SK-N-SH (cell line): ENCODE measurements around the gene WDFY2. TPM values are rescaled to one million over a fixed set of nuclear protein-coding genes. Genes with fewer than 3 reads are reported as not detected.

Experiments used
- CTCF ChIA-PET: fragments of 300-600, 350-600 bp; formaldehyde crosslinking; extraction: SDS; loops from one replicate; lab custom pipeline; 2021; lab: Yijun Ruan, JAX
- POLR2A ChIA-PET: fragments of 350-600 bp; sonication (Branson Sonifier 250); formaldehyde crosslinking; extraction: SDS; loops from one replicate; lab custom pipeline; 2020; ENCODE audit warnings: antibody characterized with exemption, inconsistent platforms; lab: Yijun Ruan, JAX
- DNase-seq: peaks from one replicate; pipeline ENCODE4 v3.0.0; 2012
- H2AFZ ChIP-seq: fragments of 200-600 bp; sonication (generic); 2 replicates; pipeline ENCODE4 v1.8.1; 2016; ENCODE audit warnings: antibody characterized with exemption, mild to moderate bottlenecking, low read depth
- H3F3A ChIP-seq: fragments of 200-600 bp; sonication (generic); replicated peaks from 2 replicates; pipeline ENCODE3; 2016; ENCODE audit warnings: antibody characterized with exemption, mild to moderate bottlenecking; ENCODE audit not compliant: insufficient read depth
- H3K27ac ChIP-seq, 2 experiments: fragments of 200-500 bp in 1 of 2; fragments of 200-600 bp in 1 of 2; sonication (Bioruptor generic) in 1 of 2; sonication (generic), shearing (Covaris generic) in 1 of 2; 2 replicates each; pipeline versions ENCODE4 v1.5.1 to v1.6.1; 2014 to 2016; ENCODE audit warnings: low read depth in 2 of 2, inconsistent platforms in 1 of 2, low read length in 1 of 2, mild to moderate bottlenecking in 1 of 2, mixed read lengths in 1 of 2
- H3K27me3 ChIP-seq: fragments of 200-600 bp; sonication (generic), shearing (Covaris generic); 2 replicates; pipeline ENCODE4 v1.6.1; 2016; ENCODE audit warnings: mixed run types; ENCODE audit not compliant: insufficient read depth
- H3K36me3 ChIP-seq, 2 experiments: fragments of 200-500 bp in 1 of 2; fragments of 200-600 bp in 1 of 2; sonication (Bioruptor generic) in 1 of 2; sonication (generic) in 1 of 2; replicated peaks in 1 of 2; 2 replicates each; pipeline versions ENCODE3 to v1.5.1; 2014 to 2016; ENCODE audit warnings: low read length in 1 of 2, mild to moderate bottlenecking in 1 of 2; ENCODE audit not compliant: insufficient read depth in 2 of 2, control insufficient read depth in 1 of 2
- H3K4me1 ChIP-seq, 2 experiments: fragments of 200-500 bp in 1 of 2; fragments of 200-600 bp in 1 of 2; sonication (Bioruptor generic) in 1 of 2; sonication (generic), shearing (Covaris generic) in 1 of 2; 2 replicates each; pipeline versions ENCODE4 v1.5.1 to v1.6.1; 2014 to 2016; ENCODE audit warnings: low read depth in 1 of 2, low read length in 1 of 2, mixed run types in 1 of 2; ENCODE audit not compliant: insufficient read depth in 2 of 2, control insufficient read depth in 1 of 2
- H3K4me2 ChIP-seq: fragments of 200-600 bp; sonication (generic), shearing (Covaris generic); 2 replicates; pipeline ENCODE4 v1.6.1; 2017; ENCODE audit warnings: mixed run types
- H3K4me3 ChIP-seq, 2 experiments: fragments of 200-500 bp in 1 of 2; fragments of 200-600 bp in 1 of 2; sonication (Bioruptor generic) in 1 of 2; sonication (generic), shearing (Covaris generic) in 1 of 2; 2 replicates each; pipeline versions ENCODE4 v1.5.1 to v1.8.1; 2014 to 2016; ENCODE audit warnings: low read depth in 2 of 2, inconsistent platforms in 1 of 2, low read length in 1 of 2, mild to moderate bottlenecking in 1 of 2, mixed read lengths in 1 of 2, moderate library complexity in 1 of 2
- H3K79me2 ChIP-seq: fragments of 200-600 bp; sonication (generic); 2 replicates; pipeline ENCODE4 v1.8.1; 2017; ENCODE audit warnings: mild to moderate bottlenecking; ENCODE audit not compliant: insufficient read depth
- H3K9ac ChIP-seq: fragments of 200-600 bp; sonication (generic); 2 replicates; pipeline ENCODE4 v1.6.1; 2017; ENCODE audit warnings: mixed run types
- H3K9me2 ChIP-seq: fragments of 200-600 bp; sonication (generic); 2 replicates; pipeline ENCODE4 v1.6.1; 2017; ENCODE audit warnings: mixed run types
- H3K9me3 ChIP-seq: fragments of 200-600 bp; sonication (generic); 2 replicates; pipeline ENCODE4 v1.6.1; 2017; ENCODE audit warnings: mixed run types, mild to moderate bottlenecking, moderate library complexity
- H4K20me1 ChIP-seq: fragments of 200-600 bp; sonication (generic); 2 replicates; pipeline ENCODE4 v1.6.1; 2017; ENCODE audit warnings: mild to moderate bottlenecking, mixed run types; ENCODE audit not compliant: insufficient read depth
- CHD2 ChIP-seq: fragments of 150-350 bp; IDR thresholded peaks from 2 replicates; pipeline ENCODE4 v1.6.1; 2018; ENCODE audit warnings: low read length; ENCODE audit not compliant: partially characterized antibody
- EZH2phosphoT487 ChIP-seq: fragments of 200-600 bp; sonication (generic); IDR thresholded peaks from 2 replicates; pipeline ENCODE4 v1.6.1; 2017; ENCODE audit warnings: low read depth, mixed run types, mild to moderate bottlenecking, antibody characterized with exemption, moderate library complexity, borderline replicate concordance
- FOXJ3 ChIP-seq: sonication (generic); formaldehyde crosslinking; IDR thresholded peaks from 2 replicates; pipeline ENCODE4 v1.5.1; 2020; ENCODE audit warnings: mild to moderate bottlenecking, missing genetic modification reagents
- GATA2 ChIP-seq: sonication (generic); formaldehyde crosslinking; IDR thresholded peaks from 2 replicates; pipeline ENCODE4 v1.5.0; 2020; ENCODE audit warnings: mild to moderate bottlenecking, missing genetic modification reagents
- JUND ChIP-seq: IDR thresholded peaks from 2 replicates; pipeline ENCODE4 v1.4.0; 2012
- MAX ChIP-seq: IDR thresholded peaks from 2 replicates; pipeline ENCODE4 v1.4.0; 2012; ENCODE audit warnings: low read depth
- POLR2AphosphoS5 ChIP-seq: IDR thresholded peaks from 2 replicates; pipeline ENCODE4 v1.6.1; 2012; ENCODE audit warnings: low read depth, low read length
- RCOR1 ChIP-seq: fragments of 150-350 bp; IDR thresholded peaks from 2 replicates; pipeline ENCODE4 v1.6.1; 2017; ENCODE audit warnings: antibody characterized with exemption, low read length
- RXRA ChIP-seq: IDR thresholded peaks from 2 replicates; pipeline ENCODE4 v1.4.0; 2012; ENCODE audit warnings: low read depth, mild to moderate bottlenecking, borderline replicate concordance
- SMC3 ChIP-seq: IDR thresholded peaks from 2 replicates; pipeline ENCODE4 v1.6.1; 2012; ENCODE audit warnings: low read depth, low read length, improper control_type of control experiment
- TCF12 ChIP-seq: IDR thresholded peaks from 2 replicates; pipeline ENCODE4 v1.4.0; 2012
- TEAD4 ChIP-seq: IDR thresholded peaks from 2 replicates; pipeline ENCODE4 v1.4.0; 2012; ENCODE audit warnings: mild to moderate bottlenecking, borderline replicate concordance; ENCODE audit not compliant: insufficient read depth
- USF1 ChIP-seq: IDR thresholded peaks from 2 replicates; pipeline ENCODE4 v1.4.0; 2012; ENCODE audit warnings: low read depth, borderline replicate concordance
- WGBS: methylation state at CpG from one replicate; pipeline ENCODE4 v1.1.6; 2017; ENCODE audit warnings: low lambda C conversion rate; 5-methylcytosine and 5-hydroxymethylcytosine counted together
- polyA plus RNA-seq, 3 experiments: library from polyadenylated mRNA; depleted of rRNA; stranded (reverse); fragments of >200 nt; gene quantifications; 2 replicates each; pipeline ENCODE4 v1.2.3, GENCODE V29; 2012
- TF ChIP-seq, protein P1 (sequence below): fragments of 150-350 bp; IDR thresholded peaks from 2 replicates; pipeline ENCODE4 v1.6.1; 2017; ENCODE audit warnings: antibody characterized with exemption, low read length, low read depth, borderline replicate concordance
- TF ChIP-seq, protein P2 (sequence below): IDR thresholded peaks from 2 replicates; pipeline ENCODE4 v1.4.0; 2012; ENCODE audit warnings: low read depth, borderline replicate concordance

WDFY2 gene
- polyA plus RNA-seq, 1 of the 3 experiments (the other 2 are of a cell fraction): 4.1 TPM

DNA sequence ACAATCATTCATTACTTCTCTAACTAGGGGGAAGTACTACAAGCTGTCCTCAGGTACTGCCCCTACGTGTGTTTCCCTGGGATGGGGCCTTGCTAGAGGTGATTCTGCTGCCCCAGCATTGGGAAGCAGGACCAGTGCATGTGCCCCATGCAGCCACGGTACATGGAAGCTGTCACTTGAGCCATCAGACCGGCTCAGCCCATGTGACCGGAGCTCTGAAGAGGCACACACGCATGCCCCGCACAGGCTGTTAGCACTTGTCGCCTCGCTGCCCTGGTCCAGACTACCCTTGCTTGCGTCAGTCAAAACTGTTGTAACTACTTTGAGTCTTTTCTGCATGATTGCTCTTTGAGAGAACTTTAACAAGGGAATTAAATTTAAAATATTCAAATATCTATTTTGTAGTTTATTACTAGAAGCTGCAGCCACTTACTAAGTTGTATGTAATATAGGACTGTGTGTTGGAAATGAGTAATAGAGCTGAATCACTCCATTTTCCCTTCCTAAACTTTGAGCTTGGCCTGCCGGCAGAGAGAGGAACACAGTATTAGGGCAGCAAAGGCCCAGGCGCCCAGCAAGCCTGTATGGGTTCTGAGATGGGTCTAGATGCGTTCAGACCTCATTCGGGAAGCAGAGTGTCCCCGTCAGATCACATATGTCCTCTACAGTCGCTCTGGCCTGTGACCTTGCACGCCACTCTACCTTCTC lies 177.5 kb downstream of the WDFY2 start:
- ChIA-PET POLR2A (no interaction called here), CTCF (no interaction called here)
- H3K9me3 ChIP-seq: no peaks in the 10 kb centered on the region
- H3F3A ChIP-seq: peaks cover 10% of the 10 kb centered on the region
- H3K27ac ChIP-seq: no peak overlapping the region
- peaks cover 43 to 44% of the 10 kb centered on the region in 2 experiments for H3K36me3 ChIP-seq
- H3K9me2 ChIP-seq: no peaks in the 10 kb centered on the region
- no peak overlapping the region for H3K4me3 ChIP-seq
- no peak for TF ChIP-seq RCOR1
- no peak for TF ChIP-seq RXRA
- no peak for TF ChIP-seq POLR2AphosphoS5
- no peak for TF ChIP-seq JUND
- no peak for TF ChIP-seq CHD2
- no peak for TF ChIP-seq EZH2phosphoT487
- TF ChIP-seq SMC3: no peak
- no peak for TF ChIP-seq USF1
- TF ChIP-seq, protein P1, sequence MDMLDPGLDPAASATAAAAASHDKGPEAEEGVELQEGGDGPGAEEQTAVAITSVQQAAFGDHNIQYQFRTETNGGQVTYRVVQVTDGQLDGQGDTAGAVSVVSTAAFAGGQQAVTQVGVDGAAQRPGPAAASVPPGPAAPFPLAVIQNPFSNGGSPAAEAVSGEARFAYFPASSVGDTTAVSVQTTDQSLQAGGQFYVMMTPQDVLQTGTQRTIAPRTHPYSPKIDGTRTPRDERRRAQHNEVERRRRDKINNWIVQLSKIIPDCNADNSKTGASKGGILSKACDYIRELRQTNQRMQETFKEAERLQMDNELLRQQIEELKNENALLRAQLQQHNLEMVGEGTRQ: no peak
- TF ChIP-seq, protein P2, sequence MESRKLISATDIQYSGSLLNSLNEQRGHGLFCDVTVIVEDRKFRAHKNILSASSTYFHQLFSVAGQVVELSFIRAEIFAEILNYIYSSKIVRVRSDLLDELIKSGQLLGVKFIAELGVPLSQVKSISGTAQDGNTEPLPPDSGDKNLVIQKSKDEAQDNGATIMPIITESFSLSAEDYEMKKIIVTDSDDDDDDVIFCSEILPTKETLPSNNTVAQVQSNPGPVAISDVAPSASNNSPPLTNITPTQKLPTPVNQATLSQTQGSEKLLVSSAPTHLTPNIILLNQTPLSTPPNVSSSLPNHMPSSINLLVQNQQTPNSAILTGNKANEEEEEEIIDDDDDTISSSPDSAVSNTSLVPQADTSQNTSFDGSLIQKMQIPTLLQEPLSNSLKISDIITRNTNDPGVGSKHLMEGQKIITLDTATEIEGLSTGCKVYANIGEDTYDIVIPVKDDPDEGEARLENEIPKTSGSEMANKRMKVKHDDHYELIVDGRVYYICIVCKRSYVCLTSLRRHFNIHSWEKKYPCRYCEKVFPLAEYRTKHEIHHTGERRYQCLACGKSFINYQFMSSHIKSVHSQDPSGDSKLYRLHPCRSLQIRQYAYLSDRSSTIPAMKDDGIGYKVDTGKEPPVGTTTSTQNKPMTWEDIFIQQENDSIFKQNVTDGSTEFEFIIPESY: no peak
- TF ChIP-seq TCF12: no peak
- TF ChIP-seq FOXJ3: no peak
- TF ChIP-seq MAX: no peak
- TF ChIP-seq GATA2: no peak
- TF ChIP-seq TEAD4: no peak
- H4K20me1 ChIP-seq: no peaks in the 10 kb centered on the region
- H3K4me1 ChIP-seq: peaks cover 4 to 10% of the 10 kb centered on the region in 2 experiments; a peak in 3 of 4 replicates
- H2AFZ ChIP-seq: no peak overlapping the region
- H3K9ac ChIP-seq: no peak overlapping the region
- H3K4me2 ChIP-seq: no peak overlapping the region
- H3K79me2 ChIP-seq: no peaks in the 10 kb centered on the region
- WGBS: 93% methylated on average over 12 of the region's 16 CpGs
- no peaks in the 10 kb centered on the region for H3K27me3 ChIP-seq
- no peak for DNase-seq
